Loucy (cell line): ENCODE results near the gene AKAP13.

Experiments used
- H2AFZ ChIP-seq: fragments of 200-600 bp; sonication (generic); 2 replicates; pipeline ENCODE4 v1.6.0; 2016; ENCODE audit warnings: antibody characterized with exemption, mild to moderate bottlenecking, low read length, moderate library complexity
- H3F3A ChIP-seq: fragments of 200-600 bp; 2 replicates; pipeline ENCODE4 v1.6.0; 2016; ENCODE audit warnings: antibody characterized with exemption, low read depth, mild to moderate bottlenecking
- H3K27me3 ChIP-seq: fragments of 200-600 bp; sonication (generic); 2 replicates; pipeline ENCODE4 v1.6.1; 2014; ENCODE audit warnings: low read length, mild to moderate bottlenecking; ENCODE audit not compliant: insufficient read depth, poor library complexity, severe bottlenecking
- H3K36me3 ChIP-seq: fragments of 200-600 bp; sonication (generic); 2 replicates; pipeline ENCODE4 v1.6.1; 2016; ENCODE audit warnings: low read length; ENCODE audit not compliant: insufficient read depth
- H3K4me1 ChIP-seq: fragments of 200-600 bp; sonication (generic); 2 replicates; pipeline ENCODE4 v1.5.1; 2014; ENCODE audit warnings: low read length, mild to moderate bottlenecking; ENCODE audit not compliant: insufficient read depth, poor library complexity, severe bottlenecking
- H3K4me2 ChIP-seq: fragments of 200-600 bp; sonication (generic); 2 replicates; pipeline ENCODE4 v1.6.0; 2014; ENCODE audit warnings: antibody characterized with exemption, low read length, low read depth, mild to moderate bottlenecking; ENCODE audit not compliant: poor library complexity, severe bottlenecking
- H3K4me3 ChIP-seq: fragments of 200-600 bp; sonication (generic); 2 replicates; pipeline ENCODE4 v1.5.1; 2014; ENCODE audit warnings: low read length, mild to moderate bottlenecking, mixed read lengths; ENCODE audit not compliant: poor library complexity, severe bottlenecking
- H3K79me2 ChIP-seq: fragments of 200-600 bp; sonication (generic); 2 replicates; pipeline ENCODE4 v1.6.1; 2014; ENCODE audit warnings: low read length; ENCODE audit not compliant: insufficient read depth
- H3K9ac ChIP-seq: fragments of 200-600 bp; sonication (generic); 2 replicates; pipeline ENCODE4 v1.6.0; 2014; ENCODE audit warnings: mild to moderate bottlenecking, low read depth, low read length, moderate library complexity; ENCODE audit not compliant: poor library complexity, severe bottlenecking
- H3K9me2 ChIP-seq: fragments of 200-600 bp; sonication (generic); replicated peaks from 2 replicates; pipeline ENCODE4 v1.6.1; 2016; ENCODE audit warnings: low read depth, low read length, mixed read lengths
- H3K9me3 ChIP-seq: fragments of 200-600 bp; sonication (generic); 2 replicates; pipeline ENCODE4 v1.6.1; 2014; ENCODE audit warnings: mild to moderate bottlenecking, antibody characterized with exemption, low read length, low read depth; ENCODE audit not compliant: insufficient read depth
- H4K20me1 ChIP-seq: fragments of 200-600 bp; sonication (generic); 2 replicates; pipeline ENCODE4 v1.6.0; 2014; ENCODE audit warnings: antibody characterized with exemption, low read length, mild to moderate bottlenecking; ENCODE audit not compliant: insufficient read depth, poor library complexity, severe bottlenecking
- EZH2phosphoT487 ChIP-seq: fragments of 200-600 bp; IDR thresholded peaks from 2 replicates; pipeline ENCODE4 v1.6.1; 2018; ENCODE audit warnings: antibody characterized with exemption, mild to moderate bottlenecking, moderate library complexity, borderline replicate concordance
- TF ChIP-seq, protein P1 (sequence below): fragments of 200-600 bp; sonication (generic); conservative IDR thresholded peaks from 2 replicates; pipeline ENCODE4 v1.5.1; 2014; ENCODE audit warnings: mild to moderate bottlenecking, antibody characterized with exemption, low read length

Gene AKAP13

DNA sequence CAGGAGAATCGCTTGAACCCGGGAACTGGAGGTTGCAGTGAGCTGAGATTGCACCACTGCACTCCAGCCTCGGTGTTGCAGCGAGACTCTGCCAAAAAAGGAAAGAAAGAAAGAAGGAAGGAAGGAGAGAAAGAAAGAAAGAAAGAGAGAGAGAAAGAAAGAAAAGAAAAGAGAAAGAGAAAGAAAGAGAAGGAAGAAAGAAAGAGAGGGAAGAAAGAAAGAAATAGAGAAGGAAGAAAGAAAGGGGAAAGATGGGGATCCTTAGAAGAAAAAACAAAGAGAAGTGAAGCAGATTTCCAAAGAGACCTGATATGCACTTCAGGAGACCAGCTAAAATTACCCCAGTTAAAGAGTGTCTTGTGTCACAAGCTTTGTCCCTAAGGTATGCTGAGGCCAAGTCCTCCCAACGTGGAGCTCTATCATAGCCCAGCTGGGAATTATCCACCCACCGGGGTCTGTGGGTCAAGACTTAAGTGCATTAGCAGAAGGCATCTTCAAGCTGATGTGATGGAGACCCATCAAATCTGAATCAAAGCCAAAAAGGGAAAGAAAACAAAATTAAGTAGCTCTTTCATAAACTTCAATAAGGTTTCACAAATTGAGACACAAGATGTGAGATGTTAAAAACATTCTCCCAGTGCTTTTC is 17.8 kb upstream of the AKAP13 start:
- H3K9me2 ChIP-seq = no peaks in the 10 kb centered on the region
- no peak overlapping the region for H3K4me3 ChIP-seq
- H3K4me1 ChIP-seq = peaks cover 13% of the 10 kb centered on the region
- H3F3A ChIP-seq = no peaks in the 10 kb centered on the region
- H2AFZ ChIP-seq = no peak overlapping the region
- no peak overlapping the region for H3K4me2 ChIP-seq
- no peak overlapping the region for H3K9ac ChIP-seq
- no peak for TF ChIP-seq EZH2phosphoT487
- TF ChIP-seq, protein P1, sequence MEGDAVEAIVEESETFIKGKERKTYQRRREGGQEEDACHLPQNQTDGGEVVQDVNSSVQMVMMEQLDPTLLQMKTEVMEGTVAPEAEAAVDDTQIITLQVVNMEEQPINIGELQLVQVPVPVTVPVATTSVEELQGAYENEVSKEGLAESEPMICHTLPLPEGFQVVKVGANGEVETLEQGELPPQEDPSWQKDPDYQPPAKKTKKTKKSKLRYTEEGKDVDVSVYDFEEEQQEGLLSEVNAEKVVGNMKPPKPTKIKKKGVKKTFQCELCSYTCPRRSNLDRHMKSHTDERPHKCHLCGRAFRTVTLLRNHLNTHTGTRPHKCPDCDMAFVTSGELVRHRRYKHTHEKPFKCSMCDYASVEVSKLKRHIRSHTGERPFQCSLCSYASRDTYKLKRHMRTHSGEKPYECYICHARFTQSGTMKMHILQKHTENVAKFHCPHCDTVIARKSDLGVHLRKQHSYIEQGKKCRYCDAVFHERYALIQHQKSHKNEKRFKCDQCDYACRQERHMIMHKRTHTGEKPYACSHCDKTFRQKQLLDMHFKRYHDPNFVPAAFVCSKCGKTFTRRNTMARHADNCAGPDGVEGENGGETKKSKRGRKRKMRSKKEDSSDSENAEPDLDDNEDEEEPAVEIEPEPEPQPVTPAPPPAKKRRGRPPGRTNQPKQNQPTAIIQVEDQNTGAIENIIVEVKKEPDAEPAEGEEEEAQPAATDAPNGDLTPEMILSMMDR = no peak
- no peaks in the 10 kb centered on the region for H3K9me3 ChIP-seq
- H3K79me2 ChIP-seq = no peaks in the 10 kb centered on the region
- no peaks in the 10 kb centered on the region for H3K36me3 ChIP-seq
- H4K20me1 ChIP-seq = no peaks in the 10 kb centered on the region
- no peaks in the 10 kb centered on the region for H3K27me3 ChIP-seq

DNA sequence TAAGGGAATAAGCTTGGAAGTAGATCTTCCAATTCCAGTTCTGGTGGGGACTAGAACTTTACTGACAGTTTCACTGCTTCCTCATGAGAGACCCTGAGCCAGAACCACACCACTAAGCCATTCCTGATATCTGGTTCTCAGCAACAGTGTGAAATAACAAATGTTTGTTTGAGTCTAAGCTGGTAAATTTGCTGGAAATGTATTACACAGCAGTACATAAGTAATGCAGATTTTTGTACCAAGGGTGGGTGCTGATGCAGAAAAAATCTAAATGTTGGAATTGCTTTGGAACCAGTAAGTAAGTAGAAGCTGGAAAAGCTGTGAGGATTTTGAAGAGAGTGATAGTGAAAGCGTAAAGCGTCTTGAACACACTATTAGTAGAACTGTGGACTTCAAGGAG is 14.4 kb upstream of the AKAP13 start:
- Histone ChIP-seq H2AFZ (no peak overlapping the region), H3K9me2 (no peaks in the 10 kb centered on the region), H3K9ac (no peak overlapping the region), H3K4me2 (no peak overlapping the region), H3K27me3 (no peaks in the 10 kb centered on the region), H3K4me3 (no peak overlapping the region), H4K20me1 (no peaks in the 10 kb centered on the region), H3K4me1 (peaks cover 7% of the 10 kb centered on the region), H3K36me3 (no peaks in the 10 kb centered on the region), H3K79me2 (no peaks in the 10 kb centered on the region), H3F3A (no peaks in the 10 kb centered on the region), H3K9me3 (no peaks in the 10 kb centered on the region)
- TF ChIP-seq, protein P1 = no peak
- no peak for TF ChIP-seq EZH2phosphoT487

DNA sequence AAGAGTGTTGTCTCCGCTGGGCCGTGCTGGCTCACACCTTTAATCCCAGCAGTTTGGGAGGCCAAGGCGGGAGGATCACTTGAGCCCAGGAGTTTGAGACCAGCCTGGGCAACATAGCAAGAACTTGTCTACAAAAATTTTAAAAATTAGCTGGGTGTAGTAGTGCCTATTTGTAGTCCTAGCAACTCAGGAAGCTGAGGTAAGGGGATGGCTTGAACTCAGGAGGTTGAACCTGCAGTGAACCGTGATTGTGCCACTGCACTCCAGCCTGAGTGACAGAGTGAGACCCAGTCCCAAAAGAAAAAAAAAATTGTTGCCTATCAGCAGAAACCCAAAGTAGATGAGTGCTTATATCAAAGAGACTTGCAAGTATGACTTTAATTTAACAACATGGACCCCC is 12.7 kb upstream of the AKAP13 start:
- Histone ChIP-seq H3K4me2 (no peak overlapping the region), H3K9me2 (no peaks in the 10 kb centered on the region), H3K36me3 (no peaks in the 10 kb centered on the region), H2AFZ (no peak overlapping the region), H3K4me3 (no peak overlapping the region), H4K20me1 (no peaks in the 10 kb centered on the region), H3K9ac (no peak overlapping the region), H3F3A (no peaks in the 10 kb centered on the region), H3K79me2 (no peaks in the 10 kb centered on the region), H3K27me3 (no peaks in the 10 kb centered on the region), H3K9me3 (no peaks in the 10 kb centered on the region), H3K4me1 (no peaks in the 10 kb centered on the region)
- TF ChIP-seq EZH2phosphoT487 = no peak
- TF ChIP-seq, protein P1 = no peak
